Fibroblast of villous mesenchyme (primary cell): ENCODE data around the gene DCC. TPM values are rescaled to one million over a fixed set of nuclear protein-coding genes. Genes with fewer than 3 reads are reported as not detected.

ENCODE experiments used
- DNase-seq: peaks from one replicate; pipeline ENCODE4 v3.0.0-alpha.2; 2010; ENCODE audit warnings: low read depth
- H3K4me3 ChIP-seq: 2 replicates; pipeline ENCODE4 v1.5.1; 2011; ENCODE audit warnings: low read depth, mild to moderate bottlenecking, low read length
- total RNA-seq: library from RNA; depleted of rRNA; stranded (reverse); fragments of >200 nt; gene quantifications from 2 replicates; pipeline ENCODE4 v1.2.3, GENCODE V29; 2012
- TF ChIP-seq, protein P1 (sequence below): IDR thresholded peaks from 2 replicates; pipeline ENCODE4 v1.5.1; 2012; ENCODE audit warnings: low read depth, mild to moderate bottlenecking, low read length; ENCODE audit not compliant: insufficient read depth

The DCC gene
- total RNA-seq, 1 donor = not detected

DNA sequence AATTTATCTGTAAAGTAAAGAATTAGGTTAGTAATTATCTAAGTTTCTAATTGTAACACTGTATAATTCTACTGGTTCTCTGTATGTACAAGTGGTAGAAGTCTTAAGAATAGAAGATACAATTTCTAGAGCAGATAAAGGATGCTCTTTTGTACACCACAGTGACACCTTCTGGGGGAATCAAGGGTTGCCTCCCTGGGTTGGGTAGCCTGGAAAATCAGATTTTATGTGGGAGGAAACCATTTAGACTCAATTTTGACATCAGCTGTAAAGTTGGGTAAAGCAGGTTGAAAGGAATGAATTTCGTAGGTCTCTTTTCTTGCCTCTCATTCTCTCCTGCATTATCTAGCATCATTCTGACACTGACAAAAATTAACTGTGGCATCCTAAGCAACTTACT lies 354.8 kb downstream of the DCC start:
- DNase-seq = no peak
- TF ChIP-seq, protein P1, sequence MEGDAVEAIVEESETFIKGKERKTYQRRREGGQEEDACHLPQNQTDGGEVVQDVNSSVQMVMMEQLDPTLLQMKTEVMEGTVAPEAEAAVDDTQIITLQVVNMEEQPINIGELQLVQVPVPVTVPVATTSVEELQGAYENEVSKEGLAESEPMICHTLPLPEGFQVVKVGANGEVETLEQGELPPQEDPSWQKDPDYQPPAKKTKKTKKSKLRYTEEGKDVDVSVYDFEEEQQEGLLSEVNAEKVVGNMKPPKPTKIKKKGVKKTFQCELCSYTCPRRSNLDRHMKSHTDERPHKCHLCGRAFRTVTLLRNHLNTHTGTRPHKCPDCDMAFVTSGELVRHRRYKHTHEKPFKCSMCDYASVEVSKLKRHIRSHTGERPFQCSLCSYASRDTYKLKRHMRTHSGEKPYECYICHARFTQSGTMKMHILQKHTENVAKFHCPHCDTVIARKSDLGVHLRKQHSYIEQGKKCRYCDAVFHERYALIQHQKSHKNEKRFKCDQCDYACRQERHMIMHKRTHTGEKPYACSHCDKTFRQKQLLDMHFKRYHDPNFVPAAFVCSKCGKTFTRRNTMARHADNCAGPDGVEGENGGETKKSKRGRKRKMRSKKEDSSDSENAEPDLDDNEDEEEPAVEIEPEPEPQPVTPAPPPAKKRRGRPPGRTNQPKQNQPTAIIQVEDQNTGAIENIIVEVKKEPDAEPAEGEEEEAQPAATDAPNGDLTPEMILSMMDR = no peak
- H3K4me3 ChIP-seq = no peak overlapping the region

DNA sequence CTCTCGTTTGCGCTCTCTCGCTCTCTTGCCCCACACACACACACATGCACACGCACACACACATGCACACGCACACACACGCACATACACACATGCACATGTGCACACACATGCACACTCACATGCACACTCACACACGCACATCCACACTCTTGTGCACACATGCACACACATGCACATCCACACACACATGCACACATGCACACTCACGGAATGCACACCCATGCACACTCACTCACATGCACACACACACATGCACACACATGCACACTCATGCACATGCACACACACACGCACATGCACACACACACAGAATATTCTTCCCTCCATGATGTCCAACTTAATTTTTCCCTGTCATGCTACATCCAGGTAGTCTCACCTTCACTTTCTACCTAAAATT lies 360.1 kb downstream of the DCC start:
- TF ChIP-seq, protein P1 = no peak
- no peak for DNase-seq
- no peak overlapping the region for H3K4me3 ChIP-seq

GRCh38 chr18:52700816-52701215 lies 360.8 kb downstream of the DCC start:
- H3K4me3 ChIP-seq = no peak overlapping the region
- DNase-seq = no peak
- TF ChIP-seq, protein P1 = no peak

GRCh38 chr18:52701219-52701935 lies 361.4 kb downstream of the DCC start:
- no peak overlapping the region for H3K4me3 ChIP-seq
- TF ChIP-seq, protein P1 = no peak
- DNase-seq = no peak

GRCh38 chr18:52715421-52715820 lies 375.4 kb downstream of the DCC start:
- H3K4me3 ChIP-seq = no peak overlapping the region
- DNase-seq = no peak
- TF ChIP-seq, protein P1 = no peak

GRCh38 chr18:52715991-52716390 lies 376.0 kb downstream of the DCC start:
- no peak overlapping the region for H3K4me3 ChIP-seq
- no peak for DNase-seq
- TF ChIP-seq, protein P1 = no peak

GRCh38 chr18:52716973-52717372 lies 377.0 kb downstream of the DCC start:
- no peak overlapping the region for H3K4me3 ChIP-seq
- TF ChIP-seq, protein P1 = no peak
- DNase-seq = no peak
